K562 (cell line): ENCODE data around the gene SNRPD2. TPM values are rescaled to one million over a fixed set of nuclear protein-coding genes. Genes with fewer than 3 reads are reported as not detected.

Experiments
- ARNT ChIP-seq, 2 experiments: fragments of 450-650 bp; IDR thresholded peaks; 2 replicates each; pipeline ENCODE4 v1.6.1; 2016; ENCODE audit warnings: mild to moderate bottlenecking in 1 of 2
- CBFA2T3 ChIP-seq: fragments of 450-650 bp; IDR thresholded peaks from 2 replicates; pipeline ENCODE4 v1.6.1; 2017
- CBX2 ChIP-seq: fragments of 200-600 bp; sonication (generic); IDR thresholded peaks from one replicate; pipeline ENCODE4 v1.6.1; 2012; ENCODE audit warnings: mild to moderate bottlenecking, low read length, inconsistent platforms; ENCODE audit not compliant: insufficient read depth, poor library complexity, severe bottlenecking
- CCNT2 ChIP-seq: IDR thresholded peaks from 2 replicates; pipeline ENCODE4 v1.6.1; 2011; ENCODE audit warnings: borderline replicate concordance, low read depth, mild to moderate bottlenecking, moderate library complexity, mixed read lengths, low read length; ENCODE audit not compliant: insufficient read length; ENCODE audit errors: extremely low read depth
- CEBPG ChIP-seq, 3 experiments: fragments of 200-800 bp in 1 of 3; sonication (Bioruptor generic) in 1 of 3; sonication (generic) in 1 of 3; formaldehyde crosslinking in 1 of 3; IDR thresholded peaks in 2 of 3; conservative IDR thresholded peaks in 1 of 3; 2 replicates each; pipeline versions ENCODE4 v1.6.1 to v1.8.0; 2016 to 2022; ENCODE audit warnings: missing compliant biosample characterization in 2 of 3, missing genetic modification characterization in 2 of 3, mild to moderate bottlenecking in 1 of 3, missing genetic modification reagents in 1 of 3
- ELF4 ChIP-seq: fragments of 450-650 bp; formaldehyde crosslinking; IDR thresholded peaks from 2 replicates; pipeline ENCODE4 v1.4.0; 2022; ENCODE audit warnings: missing genetic modification characterization
- ERF ChIP-seq: fragments of 450-650 bp; formaldehyde crosslinking; IDR thresholded peaks from 2 replicates; pipeline ENCODE4 v1.4.0; 2020; ENCODE audit warnings: mild to moderate bottlenecking, mixed read lengths
- HEY1 ChIP-seq: fragments of 250-450 bp; sonication (Bioruptor Pico); IDR thresholded peaks from 2 replicates; pipeline ENCODE4 v1.5.0; 2020; ENCODE audit warnings: mild to moderate bottlenecking, moderate library complexity, borderline replicate concordance
- LARP7 ChIP-seq: fragments of 450-650 bp; IDR thresholded peaks from 2 replicates; pipeline ENCODE4 v1.6.1; 2016
- MCM2 ChIP-seq: fragments of 450-650 bp; IDR thresholded peaks from 2 replicates; pipeline ENCODE4 v1.6.1; 2017; ENCODE audit warnings: low read depth, mild to moderate bottlenecking
- NFRKB ChIP-seq: fragments of 450-650 bp; IDR thresholded peaks from 2 replicates; pipeline ENCODE4 v1.6.1; 2016; ENCODE audit warnings: low read depth
- POLR2G ChIP-seq: fragments of 200-400 bp; formaldehyde crosslinking; IDR thresholded peaks from 2 replicates; pipeline ENCODE4 v1.6.1; 2017; ENCODE audit warnings: low read depth, mild to moderate bottlenecking, antibody characterized with exemption, low read length, moderate library complexity
- RHOXF2B ChIP-seq: fragments of 250-450 bp; sonication (Bioruptor Pico); conservative IDR thresholded peaks from 2 replicates; pipeline ENCODE4 v1.5.1; 2021
- SLC30A9 ChIP-seq: fragments of 250-450 bp; sonication (Bioruptor Pico); IDR thresholded peaks from 2 replicates; pipeline ENCODE4 v1.8.0; 2022; ENCODE audit warnings: mild to moderate bottlenecking, moderate library complexity
- SMAD2 ChIP-seq: fragments of 150-350 bp; IDR thresholded peaks from 2 replicates; pipeline ENCODE4 v1.6.1; 2014; ENCODE audit warnings: low read depth, mild to moderate bottlenecking, low read length
- TAF1 ChIP-seq: IDR thresholded peaks from 2 replicates; pipeline ENCODE4 v1.6.1; 2011; ENCODE audit warnings: mild to moderate bottlenecking, low read length, moderate library complexity; ENCODE audit not compliant: insufficient read depth, control insufficient read depth, severe bottlenecking; ENCODE audit errors: extremely low read depth
- TARDBP ChIP-seq: fragments of 450-650 bp; IDR thresholded peaks from 2 replicates; pipeline ENCODE4 v1.6.1; 2016
- TEAD4 ChIP-seq, 2 experiments: sonication (generic) in 1 of 2; formaldehyde crosslinking in 1 of 2; IDR thresholded peaks; 2 replicates each; pipeline versions ENCODE4 v1.6.1 to v1.8.0; 2012 to 2022; ENCODE audit warnings: borderline replicate concordance in 1 of 2, inconsistent platforms in 1 of 2, low read length in 1 of 2, mild to moderate bottlenecking in 1 of 2, missing genetic modification reagents in 1 of 2
- ZKSCAN8 ChIP-seq: fragments of 200-800 bp; sonication (Bioruptor generic); IDR thresholded peaks from 2 replicates; pipeline ENCODE4 v1.6.1; 2016; ENCODE audit warnings: missing genetic modification characterization, missing compliant biosample characterization
- ZZZ3 ChIP-seq: fragments of 450-650 bp; IDR thresholded peaks from 2 replicates; pipeline ENCODE4 v1.6.1; 2016; ENCODE audit warnings: antibody characterized with exemption, mild to moderate bottlenecking, moderate library complexity
- polyA plus RNA-seq, 8 experiments: library from polyadenylated mRNA; depleted of rRNA in 4 of 8; stranded (reverse) in 5 of 8; unstranded in 3 of 8; fragments of >200 nt; fragmentation: Nextera tagmentation in 2 of 8; fragmentation: Illumina TruSeq in 1 of 8; extraction: Ambion mirVana in 2 of 8; extraction: Trizol in 1 of 8; gene quantifications; 2 replicates each; pipeline versions ENCODE4 v1.2.1 to v1.2.3, GENCODE V29; 2011 to 2014; ENCODE audit warnings: inconsistent platforms in 1 of 8, missing spikeins in 1 of 8
- total RNA-seq, 7 experiments: library from RNA; depleted of rRNA in 6 of 7; stranded (reverse); fragments of >200 nt in 6 of 7; fragmentation: Illumina TruSeq in 2 of 7; extraction: Trizol in 2 of 7; gene quantifications; 2 replicates each; pipeline versions ENCODE4 v1.2.1 to v1.2.3, GENCODE V29; 2011 to 2021; ENCODE audit warnings: low replicate concordance in 1 of 7
- TF ChIP-seq, protein P1 (sequence below): fragments of 450-650 bp; IDR thresholded peaks from 2 replicates; pipeline ENCODE4 v1.6.1; 2018; ENCODE audit warnings: mild to moderate bottlenecking, low read depth; ENCODE audit not compliant: partially characterized antibody
- TF ChIP-seq, protein P2 (sequence below): fragments of 450-650 bp; formaldehyde crosslinking; IDR thresholded peaks from 2 replicates; pipeline ENCODE4 v1.4.0; 2020; ENCODE audit warnings: mild to moderate bottlenecking, moderate library complexity
- TF ChIP-seq, protein P3 (sequence below), 2 experiments: fragments of 450-650 bp in 1 of 2; sonication (generic) in 1 of 2; formaldehyde crosslinking; conservative IDR thresholded peaks; 2 replicates each; pipeline versions ENCODE4 v1.4.0 to v1.8.1; 2020 to 2022; ENCODE audit warnings: mild to moderate bottlenecking in 1 of 2, missing genetic modification reagents in 1 of 2

The SNRPD2 gene
- total and polyA plus RNA-seq, 9 of the 15 experiments (the other 6 are each of a cell fraction or from before 2014, with no cell fraction given): 728 to 4,411 (median 1,029) TPM

DNA sequence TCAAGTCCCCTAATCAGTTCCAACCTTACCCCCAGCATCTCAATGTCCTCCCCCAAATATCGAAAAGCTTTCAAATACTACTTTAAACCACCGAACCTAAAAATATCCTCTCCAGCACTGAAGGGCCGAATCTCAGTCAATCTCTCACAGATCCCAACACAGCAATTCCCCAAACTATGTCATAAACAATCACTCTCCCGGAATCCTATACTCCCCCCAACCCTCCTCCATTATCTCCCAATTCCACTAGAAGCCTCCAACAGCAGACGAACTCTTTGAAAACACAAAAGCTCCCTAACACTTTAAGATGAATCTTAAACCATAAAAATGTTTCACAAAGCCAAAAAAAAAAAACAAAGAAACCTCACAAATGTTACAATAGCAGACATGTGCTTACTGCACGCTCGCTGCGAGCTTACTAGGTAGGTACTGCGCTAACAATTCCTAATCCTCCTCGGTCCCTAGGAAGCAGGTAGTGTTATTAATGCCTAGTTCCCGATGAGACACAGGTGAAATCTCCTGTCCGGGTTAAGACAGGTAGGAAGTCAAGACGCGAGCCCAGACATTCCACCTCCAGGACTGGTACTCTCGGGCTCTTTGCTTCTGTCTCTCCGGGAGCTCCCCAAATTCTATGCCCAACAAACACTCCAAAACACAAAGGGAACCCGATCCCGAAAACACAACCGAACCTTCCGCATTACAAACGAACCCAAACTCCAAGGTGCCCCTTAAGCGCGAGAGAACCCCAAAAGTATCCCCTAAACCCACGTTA, 24.8 kb upstream of the SNRPD2 start (continued):
- TF ChIP-seq CEBPG (CRISPR knock-in tag; IDR thresholded peaks at IDR 0.05): no peak
- TF ChIP-seq CEBPG (tag; conservative IDR thresholded peaks at IDR 0.05 in 1 of 2, IDR thresholded peaks at IDR 0.05 in 1 of 2): no peak
- no peak for TF ChIP-seq CCNT2
- TF ChIP-seq SLC30A9 (CRISPR knock-in tag): no peak
- TF ChIP-seq ERF: no peak
- peak; percentile 51; the same call in 1 of the 2 replicates for TF ChIP-seq NFRKB
- TF ChIP-seq, protein P1, sequence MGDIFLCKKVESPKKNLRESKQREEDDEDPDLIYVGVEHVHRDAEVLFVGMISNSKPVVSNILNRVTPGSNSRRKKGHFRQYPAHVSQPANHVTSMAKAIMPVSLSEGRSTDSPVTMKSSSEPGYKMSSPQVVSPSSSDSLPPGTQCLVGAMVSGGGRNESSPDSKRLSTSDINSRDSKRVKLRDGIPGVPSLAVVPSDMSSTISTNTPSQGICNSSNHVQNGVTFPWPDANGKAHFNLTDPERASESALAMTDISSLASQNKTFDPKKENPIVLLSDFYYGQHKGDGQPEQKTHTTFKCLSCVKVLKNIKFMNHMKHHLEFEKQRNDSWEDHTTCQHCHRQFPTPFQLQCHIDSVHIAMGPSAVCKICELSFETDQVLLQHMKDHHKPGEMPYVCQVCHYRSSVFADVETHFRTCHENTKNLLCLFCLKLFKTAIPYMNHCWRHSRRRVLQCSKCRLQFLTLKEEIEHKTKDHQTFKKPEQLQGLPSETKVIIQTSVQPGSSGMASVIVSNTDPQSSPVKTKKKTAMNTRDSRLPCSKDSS: no peak
- TF ChIP-seq TAF1: no peak
- no peak for TF ChIP-seq ZZZ3
- TF ChIP-seq POLR2G: no peak
- no peak for TF ChIP-seq CBFA2T3
- TF ChIP-seq TEAD4 (IDR thresholded peaks at IDR 0.05; ENCODE audit: low read length): no peak
- no peak for TF ChIP-seq TEAD4 (CRISPR knock-in tag; IDR thresholded peaks at IDR 0.05; ENCODE audit: borderline replicate concordance)
- TF ChIP-seq MCM2: no peak
- TF ChIP-seq RHOXF2B: no peak
- TF ChIP-seq, protein P2, sequence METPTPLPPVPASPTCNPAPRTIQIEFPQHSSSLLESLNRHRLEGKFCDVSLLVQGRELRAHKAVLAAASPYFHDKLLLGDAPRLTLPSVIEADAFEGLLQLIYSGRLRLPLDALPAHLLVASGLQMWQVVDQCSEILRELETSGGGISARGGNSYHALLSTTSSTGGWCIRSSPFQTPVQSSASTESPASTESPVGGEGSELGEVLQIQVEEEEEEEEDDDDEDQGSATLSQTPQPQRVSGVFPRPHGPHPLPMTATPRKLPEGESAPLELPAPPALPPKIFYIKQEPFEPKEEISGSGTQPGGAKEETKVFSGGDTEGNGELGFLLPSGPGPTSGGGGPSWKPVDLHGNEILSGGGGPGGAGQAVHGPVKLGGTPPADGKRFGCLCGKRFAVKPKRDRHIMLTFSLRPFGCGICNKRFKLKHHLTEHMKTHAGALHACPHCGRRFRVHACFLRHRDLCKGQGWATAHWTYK: no peak
- TF ChIP-seq TARDBP: no peak
- TF ChIP-seq CBX2: no peak
- no peak; the same call in 1 of the 2 replicates for TF ChIP-seq ZKSCAN8 (CRISPR knock-in tag)
- peak in 1 of 2 experiments; percentile 11; a peak in 1 of 4 replicates for TF ChIP-seq ARNT (IDR thresholded peaks at IDR 0.05)
- no peak for TF ChIP-seq ELF4 (CRISPR knock-in tag)
- TF ChIP-seq SMAD2: no peak
- 0 out of 2 replicates have a peak, but pooled peaks have one; percentile 47 for TF ChIP-seq LARP7
- no peak for TF ChIP-seq HEY1
- TF ChIP-seq, protein P3, sequence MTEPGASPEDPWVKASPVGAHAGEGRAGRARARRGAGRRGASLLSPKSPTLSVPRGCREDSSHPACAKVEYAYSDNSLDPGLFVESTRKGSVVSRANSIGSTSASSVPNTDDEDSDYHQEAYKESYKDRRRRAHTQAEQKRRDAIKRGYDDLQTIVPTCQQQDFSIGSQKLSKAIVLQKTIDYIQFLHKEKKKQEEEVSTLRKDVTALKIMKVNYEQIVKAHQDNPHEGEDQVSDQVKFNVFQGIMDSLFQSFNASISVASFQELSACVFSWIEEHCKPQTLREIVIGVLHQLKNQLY (CRISPR knock-in tag; conservative IDR thresholded peaks at IDR 0.05): no peak
